ENCODE measurements around the gene ZCCHC24. TPM values are rescaled to one million over a fixed set of nuclear protein-coding genes. Genes with fewer than 3 reads are reported as not detected.
A peak's percentile ranks its signal among the peaks of the same experiment; 100 is the strongest.

ZCCHC24 gene
- total and polyA plus RNA-seq, 2 of the 8 experiments (the other 6 are each of a cell fraction or from before 2014, with no cell fraction given), result 3.9 to 6.9 TPM

GRCh38 chr10:79483299-79483698 lies 37.9 kb upstream of the ZCCHC24 start:
- Histone ChIP-seq H3K9me3 (ENCODE audit: insufficient read depth in 2 of 2, low read depth in 1 of 2, low read length in 1 of 2) (no peaks in the 10 kb centered on the region; a peak in 1 of 4 replicates), H3K79me2 (ENCODE audit: control insufficient read depth in 1 of 2, insufficient read depth in 2 of 2, low read length in 2 of 2) (no peaks in the 10 kb centered on the region), H2AK5ac (ENCODE audit: low read depth, low read length) (no peak overlapping the region), H3K9ac (replicated peaks in 1 of 4; ENCODE audit: extremely low read depth in 1 of 4, low read depth in 3 of 4, low read length in 3 of 4) (no peak overlapping the region), H2BK20ac (ENCODE audit: low read length) (no peak overlapping the region), H2BK15ac (ENCODE audit: low read length) (no peak overlapping the region), H3K4me1 (replicated peaks in 1 of 4; ENCODE audit: control insufficient read depth in 3 of 4, insufficient read depth in 4 of 4, low read length in 3 of 4) (0 out of 7 replicates have a peak, but pooled peaks cover 0 to 3% (median 0%) of the 10 kb centered on the region in 4 experiments), H2BK120ac (replicated peaks; ENCODE audit: low read depth, low read length) (no peak overlapping the region), H3K79me1 (ENCODE audit: low read depth, low read length) (no peaks in the 10 kb centered on the region), H3K4ac (replicated peaks; ENCODE audit: insufficient read length, low read depth, low read length) (no peak overlapping the region), H3K27me3 (replicated peaks in 1 of 4; ENCODE audit: control insufficient read depth in 3 of 4, extremely low read depth in 1 of 4, insufficient read depth in 3 of 4, low read length in 3 of 4) (peaks cover 0 to 6% (median 0%) of the 10 kb centered on the region in 4 experiments; a peak in 2 of 7 replicates), H3K23ac (ENCODE audit: insufficient read length) (no peak overlapping the region), H3K4me2 (ENCODE audit: insufficient read depth in 1 of 2, low read depth in 2 of 2, low read length in 2 of 2) (no peak overlapping the region), H3K4me3 (ENCODE audit: extremely low read depth in 1 of 4, insufficient read depth in 2 of 4, low read depth in 3 of 4, low read length in 4 of 4) (no peak overlapping the region), H2BK5ac (ENCODE audit: low read depth, low read length) (no peak overlapping the region), H3K18ac (ENCODE audit: extremely low read depth, low read length) (no peak overlapping the region), H4K5ac (ENCODE audit: insufficient read length, low read depth, low read length) (no peak overlapping the region), H3K36me3 (ENCODE audit: control insufficient read depth in 2 of 4, insufficient read depth in 4 of 4, low read length in 3 of 4) (no peaks in the 10 kb centered on the region), H2AFZ (ENCODE audit: low read length) (no peak overlapping the region), H2BK12ac (ENCODE audit: low read depth, low read length) (no peak overlapping the region), H4K20me1 (replicated peaks in 1 of 2; ENCODE audit: control insufficient read depth in 1 of 2, insufficient read depth in 2 of 2, low read length in 2 of 2) (no peaks in the 10 kb centered on the region), H3K56ac (replicated peaks; ENCODE audit: insufficient read length, low read depth, low read length) (peak overlapping the region; percentile 65), H3K14ac (ENCODE audit: insufficient read length) (no peak overlapping the region), H3K27ac (ENCODE audit: low read depth, low read length) (no peak overlapping the region), H4K91ac (replicated peaks; ENCODE audit: insufficient read length, low read length) (no peak overlapping the region), H3K23me2 (ENCODE audit: low read depth, low read length) (no peaks in the 10 kb centered on the region; the same call in 1 of the 2 replicates), H4K8ac (ENCODE audit: extremely low read depth, insufficient read depth, low read length) (no peak overlapping the region)
- no peak for TF ChIP-seq SUZ12 (IDR thresholded peaks at IDR 0.05; ENCODE audit: low read length)
- TF ChIP-seq CTCF (IDR thresholded peaks at IDR 0.05; ENCODE audit: control extremely low read depth in 1 of 3, insufficient read depth in 1 of 3, low read depth in 1 of 3, low read length in 3 of 3), result no peak
- TF ChIP-seq CTBP2 (IDR thresholded peaks at IDR 0.05; ENCODE audit: borderline replicate concordance, insufficient read depth, insufficient read length, low read length), result no peak
- TF ChIP-seq TAF7 (optimal IDR thresholded peaks at IDR 0.05; ENCODE audit: borderline replicate concordance, low read depth, low read length), result no peak
- no peak for TF ChIP-seq MAFK (IDR thresholded peaks at IDR 0.05; ENCODE audit: low read depth, low read length)
- no peak for TF ChIP-seq EP300 (IDR thresholded peaks at IDR 0.05; ENCODE audit: borderline replicate concordance in 1 of 2, low read depth in 2 of 2, low read length in 2 of 2)
- ChIA-PET CTCF (ENCODE audit: partially characterized antibody) (interaction anchor here (0.6 to 2.2 kb wide), 4 partner anchors 12 to 110 kb away, joined by 3 to 12 read pairs (median 4); no protein-coding TSS in a partner anchor), POLR2A (ENCODE audit: partially characterized antibody) (no interaction called here)
- FAIRE-seq (no peak), DNase-seq (ENCODE audit: low read depth in 1 of 2, low spot score in 2 of 2) (no peak)
- WGBS, 2 experiments (ENCODE audit: extremely low coverage in 1 of 2, insufficient coverage in 1 of 2, insufficient read length in 1 of 2, insufficient replicate concordance in 2 of 2, low coverage in 1 of 2, low lambda C conversion rate in 2 of 2, missing lambda C conversion rate in 1 of 2), result 88% methylated on average over 3 of the region's 3 CpGs; no CpG with 5 or more reads in 1 of the 2 experiments
